Measurements from ENCODE around the gene PXYLP1. TPM values are rescaled to one million over a fixed set of nuclear protein-coding genes. Genes with fewer than 3 reads are reported as not detected.

The PXYLP1 gene
- total RNA-seq, 1 experiment from 2014 or later = 6.2 TPM

DNA sequence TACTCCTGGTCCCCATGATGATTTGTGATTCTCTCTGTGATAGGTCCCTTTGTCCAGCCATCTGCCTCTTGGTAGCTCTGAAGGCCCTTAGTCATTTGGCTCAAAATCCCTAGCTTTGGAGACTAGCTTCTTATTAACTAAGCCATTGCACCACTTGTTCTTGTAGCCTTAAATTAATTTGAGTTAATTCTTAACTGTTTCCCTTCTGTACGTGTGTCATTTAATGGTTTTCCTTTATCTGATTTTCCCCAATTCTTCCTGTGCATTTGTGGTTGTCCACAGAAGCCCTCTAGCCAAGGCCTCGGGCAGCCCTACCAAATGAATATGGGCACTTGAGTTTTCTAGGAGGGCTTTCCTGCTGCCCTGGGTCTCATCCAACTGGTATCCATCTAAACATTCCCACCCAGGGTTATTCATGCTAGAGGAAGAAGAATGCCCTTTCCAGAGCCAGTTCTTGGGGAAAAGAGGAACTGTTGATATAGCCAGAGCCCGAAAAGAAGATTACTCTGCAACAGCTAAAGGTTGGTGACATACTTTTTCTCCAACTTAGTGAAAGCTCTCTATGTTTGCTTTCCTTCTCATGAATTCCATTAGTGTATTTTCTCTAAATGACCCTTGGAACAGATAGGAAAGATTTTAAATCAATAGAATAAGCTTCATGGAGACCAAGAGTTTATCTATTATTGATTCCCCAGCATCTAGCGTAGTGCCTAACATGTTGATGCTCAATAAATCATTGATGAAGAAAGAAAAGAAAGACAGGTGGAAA is 92.5 kb downstream of the PXYLP1 start:
- H3K9ac ChIP-seq (ENCODE audit: low read length) = no peak overlapping the region
- H3K4me3 ChIP-seq (ENCODE audit: low read length) = no peak overlapping the region
- no peak overlapping the region for H3K4me2 ChIP-seq (ENCODE audit: low read length)
- H3K27me3 ChIP-seq (ENCODE audit: low read length) = no peaks in the 10 kb centered on the region
- BruUV-seq (replicated peaks) = no TSS peak
- H3K27ac ChIP-seq (ENCODE audit: low read length) = no peak overlapping the region
- intact Hi-C loops (cut with micrococcal nuclease) = no loop called here
- H3F3A ChIP-seq (ENCODE audit: low read length, unreplicated experiment) = no peaks in the 10 kb centered on the region
- DNase-seq (no peak), ATAC-seq (no peak)
- H4K20me1 ChIP-seq (ENCODE audit: low read length) = no peaks in the 10 kb centered on the region
- no peaks in the 10 kb centered on the region for H3K9me3 ChIP-seq (ENCODE audit: low read length)
- no peak for TF ChIP-seq EZH2 (IDR thresholded peaks at IDR 0.05; ENCODE audit: low read length, unreplicated experiment)
- no peak for TF ChIP-seq EZH2phosphoT487 (IDR thresholded peaks at IDR 0.05; ENCODE audit: borderline replicate concordance, low read length)
- TF ChIP-seq, protein P1, sequence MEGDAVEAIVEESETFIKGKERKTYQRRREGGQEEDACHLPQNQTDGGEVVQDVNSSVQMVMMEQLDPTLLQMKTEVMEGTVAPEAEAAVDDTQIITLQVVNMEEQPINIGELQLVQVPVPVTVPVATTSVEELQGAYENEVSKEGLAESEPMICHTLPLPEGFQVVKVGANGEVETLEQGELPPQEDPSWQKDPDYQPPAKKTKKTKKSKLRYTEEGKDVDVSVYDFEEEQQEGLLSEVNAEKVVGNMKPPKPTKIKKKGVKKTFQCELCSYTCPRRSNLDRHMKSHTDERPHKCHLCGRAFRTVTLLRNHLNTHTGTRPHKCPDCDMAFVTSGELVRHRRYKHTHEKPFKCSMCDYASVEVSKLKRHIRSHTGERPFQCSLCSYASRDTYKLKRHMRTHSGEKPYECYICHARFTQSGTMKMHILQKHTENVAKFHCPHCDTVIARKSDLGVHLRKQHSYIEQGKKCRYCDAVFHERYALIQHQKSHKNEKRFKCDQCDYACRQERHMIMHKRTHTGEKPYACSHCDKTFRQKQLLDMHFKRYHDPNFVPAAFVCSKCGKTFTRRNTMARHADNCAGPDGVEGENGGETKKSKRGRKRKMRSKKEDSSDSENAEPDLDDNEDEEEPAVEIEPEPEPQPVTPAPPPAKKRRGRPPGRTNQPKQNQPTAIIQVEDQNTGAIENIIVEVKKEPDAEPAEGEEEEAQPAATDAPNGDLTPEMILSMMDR (conservative IDR thresholded peaks at IDR 0.05; ENCODE audit: low read depth, low read length) = no peak
- H3K79me2 ChIP-seq (ENCODE audit: low read length) = no peaks in the 10 kb centered on the region
- H2AFZ ChIP-seq (ENCODE audit: low read length) = no peak overlapping the region
- POLR2A ChIA-PET (ENCODE audit: unreplicated experiment) = no interaction called here
- H3K9me2 ChIP-seq (replicated peaks; ENCODE audit: low read length) = no peaks in the 10 kb centered on the region
- no peaks in the 10 kb centered on the region for H3K36me3 ChIP-seq (ENCODE audit: low read depth, low read length)
- CTCF ChIA-PET = no interaction called here
- H3K4me1 ChIP-seq (ENCODE audit: insufficient read depth, low read length) = 0 out of 2 replicates have a peak, but pooled peaks cover 5% of the 10 kb centered on the region

DNA sequence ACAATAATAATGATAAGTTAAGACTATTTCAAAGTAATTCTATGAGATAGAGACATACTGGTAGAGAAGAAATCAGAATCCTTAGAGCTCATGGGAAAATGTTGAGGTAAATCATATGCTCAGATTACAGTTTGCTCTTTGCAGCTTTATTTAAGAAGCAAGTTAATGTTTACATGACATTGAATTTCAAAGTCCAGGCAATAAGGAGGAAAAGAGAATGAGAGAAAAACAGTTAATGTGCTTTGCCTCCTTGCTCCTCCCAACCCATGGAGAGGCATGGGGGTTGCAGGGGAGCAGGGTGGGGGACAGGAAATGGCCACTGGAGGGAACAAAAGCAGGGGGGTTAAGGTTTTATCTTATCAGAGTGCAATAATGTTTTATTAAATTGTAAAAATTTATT is 94.5 kb downstream of the PXYLP1 start:
- no peaks in the 10 kb centered on the region for H3K27me3 ChIP-seq (ENCODE audit: low read length)
- no peak overlapping the region for H3K4me2 ChIP-seq (ENCODE audit: low read length)
- H3F3A ChIP-seq (ENCODE audit: low read length, unreplicated experiment) = no peaks in the 10 kb centered on the region
- H3K4me3 ChIP-seq (ENCODE audit: low read length) = no peak overlapping the region
- ChIA-PET POLR2A (ENCODE audit: unreplicated experiment) (interaction anchor here (0.5 kb wide), 1 partner anchor 233 kb away, joined by 4 read pairs; no protein-coding TSS in a partner anchor), CTCF (no interaction called here)
- no TSS peak for BruUV-seq (replicated peaks)
- H3K9me2 ChIP-seq (replicated peaks; ENCODE audit: low read length) = no peaks in the 10 kb centered on the region
- H3K9ac ChIP-seq (ENCODE audit: low read length) = no peak overlapping the region
- TF ChIP-seq EZH2 (IDR thresholded peaks at IDR 0.05; ENCODE audit: low read length, unreplicated experiment) (no peak), EZH2phosphoT487 (IDR thresholded peaks at IDR 0.05; ENCODE audit: borderline replicate concordance, low read length) (no peak)
- TF ChIP-seq, protein P1 (conservative IDR thresholded peaks at IDR 0.05; ENCODE audit: low read depth, low read length) = no peak
- ATAC-seq (no peak), DNase-seq (no peak)
- no peaks in the 10 kb centered on the region for H3K36me3 ChIP-seq (ENCODE audit: low read depth, low read length)
- no peaks in the 10 kb centered on the region for H3K79me2 ChIP-seq (ENCODE audit: low read length)
- no peak overlapping the region for H2AFZ ChIP-seq (ENCODE audit: low read length)
- H3K27ac ChIP-seq (ENCODE audit: low read length) = no peak overlapping the region
- intact Hi-C loops (cut with micrococcal nuclease) = no loop called here
- H3K4me1 ChIP-seq (ENCODE audit: insufficient read depth, low read length) = peaks cover 4% of the 10 kb centered on the region; the same call in 1 of the 2 replicates
- no peaks in the 10 kb centered on the region for H4K20me1 ChIP-seq (ENCODE audit: low read length)
- H3K9me3 ChIP-seq (ENCODE audit: low read length) = no peaks in the 10 kb centered on the region

DNA sequence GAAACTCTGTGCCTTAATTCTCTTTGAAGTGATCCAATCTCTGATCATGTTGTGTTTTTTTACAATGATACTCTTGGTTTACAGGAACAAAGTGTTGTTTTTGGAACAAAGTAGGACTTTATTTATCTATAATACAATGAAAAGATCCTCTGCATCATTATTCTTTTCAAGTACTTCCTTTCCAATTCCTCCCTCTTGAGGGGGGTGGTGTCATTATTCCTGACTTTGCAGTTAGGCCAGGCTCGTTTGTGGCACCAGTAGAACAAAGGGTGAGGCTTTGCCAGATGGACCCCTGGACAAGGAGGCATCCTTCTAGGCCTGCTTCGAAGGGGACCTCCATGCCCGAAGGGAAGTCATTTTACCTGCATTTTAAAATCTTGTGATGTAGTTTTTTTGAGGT is 95.0 kb downstream of the PXYLP1 start:
- no peaks in the 10 kb centered on the region for H3K27me3 ChIP-seq (ENCODE audit: low read length)
- H3K27ac ChIP-seq (ENCODE audit: low read length) = no peak overlapping the region
- TF ChIP-seq EZH2 (IDR thresholded peaks at IDR 0.05; ENCODE audit: low read length, unreplicated experiment) (no peak), EZH2phosphoT487 (IDR thresholded peaks at IDR 0.05; ENCODE audit: borderline replicate concordance, low read length) (no peak)
- TF ChIP-seq, protein P1 (conservative IDR thresholded peaks at IDR 0.05; ENCODE audit: low read depth, low read length) = no peak
- BruUV-seq (replicated peaks) = no TSS peak
- no peaks in the 10 kb centered on the region for H3F3A ChIP-seq (ENCODE audit: low read length, unreplicated experiment)
- no peak overlapping the region for H3K4me3 ChIP-seq (ENCODE audit: low read length)
- H2AFZ ChIP-seq (ENCODE audit: low read length) = no peak overlapping the region
- intact Hi-C loops (cut with micrococcal nuclease) = no loop called here
- CTCF ChIA-PET = no interaction called here
- no peaks in the 10 kb centered on the region for H3K9me3 ChIP-seq (ENCODE audit: low read length)
- H4K20me1 ChIP-seq (ENCODE audit: low read length) = no peaks in the 10 kb centered on the region
- DNase-seq (no peak), ATAC-seq (no peak)
- H3K79me2 ChIP-seq (ENCODE audit: low read length) = no peaks in the 10 kb centered on the region
- peaks cover 6% of the 10 kb centered on the region; the same call in 1 of the 2 replicates for H3K4me1 ChIP-seq (ENCODE audit: insufficient read depth, low read length)
- H3K4me2 ChIP-seq (ENCODE audit: low read length) = no peak overlapping the region
- POLR2A ChIA-PET (ENCODE audit: unreplicated experiment) = no interaction called here
- H3K9ac ChIP-seq (ENCODE audit: low read length) = no peak overlapping the region
- H3K36me3 ChIP-seq (ENCODE audit: low read depth, low read length) = no peaks in the 10 kb centered on the region
- no peaks in the 10 kb centered on the region for H3K9me2 ChIP-seq (replicated peaks; ENCODE audit: low read length)
